IMR-90 (cell line): ENCODE data around the gene CSH1. TPM values are rescaled to one million over a fixed set of nuclear protein-coding genes. Genes with fewer than 3 reads are reported as not detected.

ENCODE experiments used
- ATAC-seq: fragments of 200-7000 bp; cut with Tn5 transposase; 2 replicates; pipeline ENCODE4 v1.9.1; 2020; ENCODE audit warnings: low read depth, mild to moderate bottlenecking, moderate library complexity
- BruUV-seq: library from RNA; stranded (reverse); fragments of 400-500 nt; replicated peaks from 2 replicates; lab custom pipeline; 2021; lab: Mats Ljungman, UMichigan
- CTCF ChIA-PET: fragments of 300-600 bp; formaldehyde crosslinking; extraction: SDS; loops from one replicate; lab custom pipeline; 2021; ENCODE audit warnings: antibody characterized with exemption; lab: Yijun Ruan, JAX
- POLR2A ChIA-PET: fragments of 300-600 bp; sonication (Branson Sonifier 250); formaldehyde crosslinking; loops from one replicate; lab custom pipeline; 2022; ENCODE audit warnings: antibody characterized with exemption; ENCODE audit not compliant: unreplicated experiment; lab: Charles Lee
- DNase-seq: peaks from one replicate; pipeline ENCODE4 v3.0.0; 2013
- H2AFZ ChIP-seq: replicated peaks from 2 replicates; pipeline ENCODE3; 2013; ENCODE audit warnings: low read length, mild to moderate bottlenecking; ENCODE audit not compliant: poor library complexity
- H2AK5ac ChIP-seq: 2 replicates; pipeline ENCODE4 v1.6.1; 2013; ENCODE audit warnings: low read depth, low read length, inconsistent platforms
- H2AK9ac ChIP-seq: replicated peaks from 2 replicates; pipeline ENCODE3; 2013; ENCODE audit warnings: mild to moderate bottlenecking, low read depth, low read length, moderate library complexity; ENCODE audit not compliant: poor library complexity
- H2BK120ac ChIP-seq: 2 replicates; pipeline ENCODE4 v1.6.1; 2013; ENCODE audit warnings: low read depth, low read length, inconsistent platforms
- H2BK15ac ChIP-seq: 3 replicates; pipeline ENCODE4 v1.6.1; 2013; ENCODE audit warnings: low read depth, low read length, inconsistent platforms
- H2BK20ac ChIP-seq: 2 replicates; pipeline ENCODE4 v1.6.1; 2013; ENCODE audit warnings: low read depth, mild to moderate bottlenecking, inconsistent platforms, low read length, moderate library complexity
- H2BK5ac ChIP-seq: 2 replicates; pipeline ENCODE4 v1.6.1; 2013; ENCODE audit warnings: mild to moderate bottlenecking, low read depth, low read length, inconsistent platforms; ENCODE audit not compliant: poor library complexity, severe bottlenecking
- H3K14ac ChIP-seq: replicated peaks from 2 replicates; pipeline ENCODE4 v1.6.1; 2013; ENCODE audit warnings: low read depth, low read length, inconsistent platforms
- H3K18ac ChIP-seq: 2 replicates; pipeline ENCODE4 v1.6.1; 2013; ENCODE audit warnings: low read depth, low read length, control low read depth
- H3K23ac ChIP-seq: 2 replicates; pipeline ENCODE4 v1.6.1; 2013; ENCODE audit warnings: low read depth, low read length, inconsistent platforms
- H3K27ac ChIP-seq: 2 replicates; pipeline ENCODE4 v1.5.1; 2013; ENCODE audit warnings: mild to moderate bottlenecking, control low read depth, low read length; ENCODE audit not compliant: insufficient read depth
- H3K27me3 ChIP-seq: 2 replicates; pipeline ENCODE4 v1.6.1; 2013; ENCODE audit warnings: low read length; ENCODE audit not compliant: control insufficient read depth, insufficient read depth
- H3K36me3 ChIP-seq: 2 replicates; pipeline ENCODE4 v1.6.1; 2013; ENCODE audit warnings: low read length, mixed read lengths; ENCODE audit not compliant: control insufficient read depth, insufficient read depth
- H3K4ac ChIP-seq: 2 replicates; pipeline ENCODE4 v1.6.1; 2013; ENCODE audit warnings: low read depth, low read length, inconsistent platforms
- H3K4me1 ChIP-seq: 2 replicates; pipeline ENCODE4 v1.6.1; 2013; ENCODE audit warnings: low read length, mixed read lengths; ENCODE audit not compliant: control insufficient read depth, insufficient read depth
- H3K4me2 ChIP-seq: 2 replicates; pipeline ENCODE4 v1.6.1; 2013; ENCODE audit warnings: low read depth, mild to moderate bottlenecking, control low read depth, low read length, moderate library complexity
- H3K4me3 ChIP-seq: 2 replicates; pipeline ENCODE4 v1.5.1; 2013; ENCODE audit warnings: low read depth, mild to moderate bottlenecking, control low read depth, low read length, moderate library complexity; ENCODE audit not compliant: insufficient read depth
- H3K56ac ChIP-seq: 2 replicates; pipeline ENCODE4 v1.6.1; 2013; ENCODE audit warnings: low read length, inconsistent platforms; ENCODE audit not compliant: insufficient read depth; ENCODE audit errors: extremely low read depth
- H3K79me1 ChIP-seq, 2 experiments: 2 replicates each; pipeline ENCODE4 v1.6.1; 2013; ENCODE audit warnings: low read length in 2 of 2, inconsistent platforms in 1 of 2, low read depth in 1 of 2
- H3K9ac ChIP-seq: 2 replicates; pipeline ENCODE4 v1.6.1; 2013; ENCODE audit warnings: low read depth, low read length, control low read depth
- H3K9me1 ChIP-seq: 2 replicates; pipeline ENCODE4 v1.6.1; 2013; ENCODE audit warnings: low read length, inconsistent platforms; ENCODE audit not compliant: insufficient read depth
- H3K9me3 ChIP-seq: 2 replicates; pipeline ENCODE4 v1.6.1; 2013; ENCODE audit warnings: low read length; ENCODE audit not compliant: control insufficient read depth, insufficient read depth
- H4K20me1 ChIP-seq: 2 replicates; pipeline ENCODE4 v1.6.1; 2013; ENCODE audit warnings: low read length, inconsistent platforms; ENCODE audit not compliant: insufficient read depth
- H4K5ac ChIP-seq: 2 replicates; pipeline ENCODE4 v1.6.1; 2013; ENCODE audit warnings: mild to moderate bottlenecking, low read depth, low read length, control low read depth
- H4K8ac ChIP-seq, 2 experiments: 2 replicates each; pipeline ENCODE4 v1.6.1; 2013; ENCODE audit warnings: low read depth in 2 of 2, low read length in 2 of 2, control low read depth in 1 of 2, inconsistent platforms in 1 of 2
- H4K91ac ChIP-seq: 2 replicates; pipeline ENCODE4 v1.6.1; 2013; ENCODE audit warnings: low read depth, low read length, inconsistent platforms; ENCODE audit not compliant: insufficient read depth
- CEBPB ChIP-seq: IDR thresholded peaks from 2 replicates; pipeline ENCODE4 v1.6.1; 2012; ENCODE audit warnings: low read depth, low read length, improper control_type of control experiment
- CHD1 ChIP-seq: IDR thresholded peaks from 2 replicates; pipeline ENCODE4 v1.6.1; 2012; ENCODE audit warnings: low read depth, low read length, improper control_type of control experiment
- MAFK ChIP-seq: IDR thresholded peaks from 2 replicates; pipeline ENCODE4 v1.6.1; 2012; ENCODE audit warnings: low read depth, low read length, improper control_type of control experiment
- MAZ ChIP-seq: IDR thresholded peaks from 2 replicates; pipeline ENCODE4 v1.6.1; 2012; ENCODE audit warnings: low read depth, mild to moderate bottlenecking, low read length, improper control_type of control experiment, moderate library complexity, borderline replicate concordance
- MXI1 ChIP-seq: IDR thresholded peaks from 2 replicates; pipeline ENCODE4 v1.6.1; 2012; ENCODE audit warnings: low read depth, mild to moderate bottlenecking, low read length, moderate library complexity, borderline replicate concordance
- POLR2A ChIP-seq: IDR thresholded peaks from 2 replicates; pipeline ENCODE4 v1.6.1; 2012; ENCODE audit warnings: mild to moderate bottlenecking, low read depth, low read length
- SMC3 ChIP-seq: fragments of 150-350 bp; IDR thresholded peaks from 2 replicates; pipeline ENCODE4 v1.6.1; 2016; ENCODE audit warnings: low read depth, mild to moderate bottlenecking, antibody characterized with exemption, low read length, moderate library complexity
- WGBS, 2 experiments: methylation state at CpG; one replicate each; pipeline versions ENCODE4 v1.1.5 to v1.1.7; 2013; ENCODE audit warnings: missing lambda C conversion rate in 2 of 2; ENCODE audit not compliant: insufficient read length in 1 of 2; ENCODE audit errors: extremely low coverage in 2 of 2; 5-methylcytosine and 5-hydroxymethylcytosine counted together
- dilution Hi-C: fragments of 300-500 bp; cut with HindIII; formaldehyde crosslinking; loops from one replicate; pipeline ENCODE4 v1.14.3; 2018; ENCODE audit warnings: low sequenced_read_pairs; ENCODE audit not compliant: unreplicated experiment
- in situ Hi-C: fragments of 300-500 bp; cut with MboI; formaldehyde crosslinking; loops from 3 replicates; pipeline ENCODE4 v1.14.3; 2019; ENCODE audit warnings: low sequenced_read_pairs, inconsistent platforms, mixed read lengths
- intact Hi-C: fragments of 100-400 bp; cut with micrococcal nuclease; formaldehyde crosslinking; loops from 2 replicates; pipeline ENCODE4 v1.10.0; 2022
- polyA plus RNA-seq, 3 experiments: library from polyadenylated mRNA; depleted of rRNA; stranded (reverse); fragments of >200 nt; gene quantifications; 2 replicates each; pipeline ENCODE4 v1.2.3, GENCODE V29; 2012; ENCODE audit warnings: low replicate concordance in 1 of 3
- total RNA-seq: library from RNA; depleted of rRNA; stranded (reverse); fragments of >200 nt; gene quantifications from 2 replicates; pipeline ENCODE4 v1.2.3, GENCODE V29; 2012
- TF ChIP-seq, protein P1 (sequence below): conservative IDR thresholded peaks from 2 replicates; pipeline ENCODE4 v1.5.1; 2012; ENCODE audit warnings: mild to moderate bottlenecking, low read depth, low read length, improper control_type of control experiment
- TF ChIP-seq, protein P2 (sequence below): fragments of 150-350 bp; IDR thresholded peaks from 2 replicates; pipeline ENCODE4 v1.6.1; 2017; ENCODE audit warnings: mild to moderate bottlenecking, antibody characterized with exemption, low read length, low read depth

The CSH1 gene
- total and polyA plus RNA-seq, 2 of the 4 experiments (the other 2 are of a cell fraction) = not detected

GRCh38 chr17:63911041-63911635 lies 14.8 kb upstream of the CSH1 start, which contains the start of gene CSHL1:
Gene CSHL1, minus strand, starts transcription at chr17:63911258. Its CDS starts 62 bp downstream, at chr17:63911196.
- no peak within 1 kb of the TSS for H3K4me2 ChIP-seq
- no peak for ATAC-seq

More at GRCh38 chr17:63911041-63911635, 14.8 kb upstream of the CSH1 start, which contains the start of gene CSHL1:
- no peak within 1 kb of the TSS for H3K56ac ChIP-seq
- intact Hi-C loops (loop anchor here (10.0 kb wide), 1 partner anchor 374 kb away; no protein-coding TSS in a partner anchor), dilution Hi-C loops (no loop called here), in situ Hi-C loops (loop anchor here (10.0 kb wide), 2 partner anchors 114 to 374 kb away; partner anchors contain the start of gene ICAM2)
- H3K23ac ChIP-seq = no peak within 1 kb of the TSS
- no peaks in the 10 kb centered on the region for H3K36me3 ChIP-seq
- no peaks in the 10 kb centered on the region for H3K4me1 ChIP-seq
- TF ChIP-seq SMC3 (no peak), CEBPB (no peak), CHD1 (no peak), MXI1 (no peak), POLR2A (no peak), MAZ (no peak), MAFK (no peak)
- TF ChIP-seq, protein P1, sequence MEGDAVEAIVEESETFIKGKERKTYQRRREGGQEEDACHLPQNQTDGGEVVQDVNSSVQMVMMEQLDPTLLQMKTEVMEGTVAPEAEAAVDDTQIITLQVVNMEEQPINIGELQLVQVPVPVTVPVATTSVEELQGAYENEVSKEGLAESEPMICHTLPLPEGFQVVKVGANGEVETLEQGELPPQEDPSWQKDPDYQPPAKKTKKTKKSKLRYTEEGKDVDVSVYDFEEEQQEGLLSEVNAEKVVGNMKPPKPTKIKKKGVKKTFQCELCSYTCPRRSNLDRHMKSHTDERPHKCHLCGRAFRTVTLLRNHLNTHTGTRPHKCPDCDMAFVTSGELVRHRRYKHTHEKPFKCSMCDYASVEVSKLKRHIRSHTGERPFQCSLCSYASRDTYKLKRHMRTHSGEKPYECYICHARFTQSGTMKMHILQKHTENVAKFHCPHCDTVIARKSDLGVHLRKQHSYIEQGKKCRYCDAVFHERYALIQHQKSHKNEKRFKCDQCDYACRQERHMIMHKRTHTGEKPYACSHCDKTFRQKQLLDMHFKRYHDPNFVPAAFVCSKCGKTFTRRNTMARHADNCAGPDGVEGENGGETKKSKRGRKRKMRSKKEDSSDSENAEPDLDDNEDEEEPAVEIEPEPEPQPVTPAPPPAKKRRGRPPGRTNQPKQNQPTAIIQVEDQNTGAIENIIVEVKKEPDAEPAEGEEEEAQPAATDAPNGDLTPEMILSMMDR = no peak
- TF ChIP-seq, protein P2, sequence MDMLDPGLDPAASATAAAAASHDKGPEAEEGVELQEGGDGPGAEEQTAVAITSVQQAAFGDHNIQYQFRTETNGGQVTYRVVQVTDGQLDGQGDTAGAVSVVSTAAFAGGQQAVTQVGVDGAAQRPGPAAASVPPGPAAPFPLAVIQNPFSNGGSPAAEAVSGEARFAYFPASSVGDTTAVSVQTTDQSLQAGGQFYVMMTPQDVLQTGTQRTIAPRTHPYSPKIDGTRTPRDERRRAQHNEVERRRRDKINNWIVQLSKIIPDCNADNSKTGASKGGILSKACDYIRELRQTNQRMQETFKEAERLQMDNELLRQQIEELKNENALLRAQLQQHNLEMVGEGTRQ = no peak
- no peak within 1 kb of the TSS for H2BK5ac ChIP-seq
- no peaks in the 10 kb centered on the region for H4K20me1 ChIP-seq
- ChIA-PET CTCF (interaction anchor here (1.0 to 1.5 kb wide), 2 partner anchors 46 to 235 kb away, joined by 3 to 4 read pairs; no protein-coding TSS in a partner anchor), POLR2A (no interaction called here)
- no peak within 1 kb of the TSS for H2AK9ac ChIP-seq
- 60% methylated on average over 5 of the region's 15 CpGs; no CpG with 5 or more reads in 1 of the 2 experiments for WGBS, 2 experiments
- no peaks in the 10 kb centered on the region for H3K9me3 ChIP-seq
- H3K27me3 ChIP-seq = peaks cover 42% of the 10 kb centered on the region
- no peak within 1 kb of the TSS for H3K14ac ChIP-seq
- no peak within 1 kb of the TSS for H4K8ac ChIP-seq
- H2BK15ac ChIP-seq = no peak within 1 kb of the TSS
- no peak within 1 kb of the TSS for H3K9ac ChIP-seq
- no peaks in the 10 kb centered on the region for H3K79me1 ChIP-seq
- H3K27ac ChIP-seq = no peak within 1 kb of the TSS
- no peaks in the 10 kb centered on the region for H3K9me1 ChIP-seq
- BruUV-seq = no TSS peak
- no peak within 1 kb of the TSS for H2BK20ac ChIP-seq
- H2BK120ac ChIP-seq = no peak within 1 kb of the TSS
- H4K5ac ChIP-seq = no peak within 1 kb of the TSS
- no peak within 1 kb of the TSS; the same call in 1 of the 2 replicates for H2AK5ac ChIP-seq
- H3K4ac ChIP-seq = no peak within 1 kb of the TSS
- H4K91ac ChIP-seq = no peak within 1 kb of the TSS
- no peak for DNase-seq
- H3K18ac ChIP-seq = no peak within 1 kb of the TSS
- H2AFZ ChIP-seq = no peak within 1 kb of the TSS
- H3K4me3 ChIP-seq = no peak within 1 kb of the TSS
